ENCODE measurements around the gene CAP1. TPM values are rescaled to one million over a fixed set of nuclear protein-coding genes. Genes with fewer than 3 reads are reported as not detected.

Gene CAP1
- total and polyA plus RNA-seq, 2 of the 4 experiments (the other 2 are of a cell fraction): 434 to 756 TPM

GRCh38 chr1:40024671-40025070 is 15.9 kb upstream of the CAP1 start:
- in situ Hi-C loops (cut with MboI; ENCODE audit: low sequenced_read_pairs) (no loop called here), intact Hi-C loops (cut with micrococcal nuclease) (no loop called here), dilution Hi-C loops (cut with HindIII; ENCODE audit: low sequenced_read_pairs, unreplicated experiment) (no loop called here)
- no peak overlapping the region for H2BK5ac ChIP-seq (ENCODE audit: low read depth, low read length, poor library complexity, severe bottlenecking)
- ChIA-PET POLR2A (ENCODE audit: unreplicated experiment) (no interaction called here), CTCF (interaction anchor here (0.6 to 0.9 kb wide), 2 partner anchors 8 to 43 kb away, joined by 3 to 4 read pairs; no protein-coding TSS in a partner anchor)
- no peaks in the 10 kb centered on the region for H3K4me1 ChIP-seq (ENCODE audit: control insufficient read depth, insufficient read depth, low read length)
- H3K9me1 ChIP-seq (ENCODE audit: insufficient read depth, low read length): peaks cover 5% of the 10 kb centered on the region; the same call in 1 of the 2 replicates
- no peak for TF ChIP-seq SMC3 (IDR thresholded peaks at IDR 0.05; ENCODE audit: low read depth, low read length)
- TF ChIP-seq MXI1 (IDR thresholded peaks at IDR 0.05; ENCODE audit: borderline replicate concordance, low read depth, low read length): no peak
- TF ChIP-seq BHLHE40 (IDR thresholded peaks at IDR 0.05; ENCODE audit: low read depth, low read length): no peak
- no peak for TF ChIP-seq CEBPB (IDR thresholded peaks at IDR 0.05; ENCODE audit: low read depth, low read length)
- no peak for TF ChIP-seq CHD1 (IDR thresholded peaks at IDR 0.05; ENCODE audit: low read depth, low read length)
- TF ChIP-seq ELK1 (IDR thresholded peaks at IDR 0.05; ENCODE audit: borderline replicate concordance, low read depth, low read length): no peak
- TF ChIP-seq FOS (IDR thresholded peaks at IDR 0.05; ENCODE audit: low read depth, low read length): no peak
- TF ChIP-seq RAD21 (IDR thresholded peaks at IDR 0.05; ENCODE audit: low read length): no peak
- H2BK20ac ChIP-seq (ENCODE audit: low read depth, low read length): no peak overlapping the region
- H3K9ac ChIP-seq (ENCODE audit: low read depth, low read length): no peak overlapping the region
- DNase-seq (no peak), ATAC-seq (ENCODE audit: low read depth) (no peak)
- no peaks in the 10 kb centered on the region for H3K36me3 ChIP-seq (ENCODE audit: control insufficient read depth, insufficient read depth, low read length)
- no peak overlapping the region for H2AFZ ChIP-seq (replicated peaks; ENCODE audit: low read length, poor library complexity)
- no peak overlapping the region for H3K4ac ChIP-seq (ENCODE audit: low read depth, low read length)
- no TSS peak for BruUV-seq (replicated peaks)
- no peak overlapping the region for H2BK15ac ChIP-seq (ENCODE audit: low read depth, low read length)
- no peak overlapping the region for H3K27ac ChIP-seq (ENCODE audit: insufficient read depth, low read length)
- no peak overlapping the region for H2AK5ac ChIP-seq (ENCODE audit: low read depth, low read length)
- H4K5ac ChIP-seq (ENCODE audit: low read depth, low read length): no peak overlapping the region
- peaks cover 8% of the 10 kb centered on the region for H3K9me3 ChIP-seq (ENCODE audit: control insufficient read depth, insufficient read depth, low read length)
- no peak overlapping the region for H3K4me3 ChIP-seq (ENCODE audit: insufficient read depth, low read depth, low read length)
- H3K14ac ChIP-seq (replicated peaks; ENCODE audit: low read depth, low read length): no peak overlapping the region
- no peak overlapping the region for H3K4me2 ChIP-seq (ENCODE audit: low read depth, low read length)
- no peak overlapping the region for H3K23ac ChIP-seq (ENCODE audit: low read depth, low read length)
- H3K79me1 ChIP-seq (ENCODE audit: low read depth in 1 of 2, low read length in 2 of 2): no peaks in the 10 kb centered on the region
- no peak overlapping the region for H4K91ac ChIP-seq (ENCODE audit: insufficient read depth, low read depth, low read length)
- H3K27me3 ChIP-seq (ENCODE audit: control insufficient read depth, insufficient read depth, low read length): no peaks in the 10 kb centered on the region
- no peak overlapping the region for H4K8ac ChIP-seq (ENCODE audit: low read depth in 2 of 2, low read length in 2 of 2)
- no peak overlapping the region for H3K56ac ChIP-seq (ENCODE audit: extremely low read depth, insufficient read depth, low read length)
- no peaks in the 10 kb centered on the region for H4K20me1 ChIP-seq (ENCODE audit: insufficient read depth, low read length)
- H3K18ac ChIP-seq (ENCODE audit: low read depth, low read length): no peak overlapping the region
- H2BK120ac ChIP-seq (ENCODE audit: low read depth, low read length): no peak overlapping the region
- WGBS, 2 experiments (ENCODE audit: extremely low coverage in 2 of 2, insufficient read length in 1 of 2): no CpG with 5 or more reads among the region's 2 CpGs
- H2AK9ac ChIP-seq (replicated peaks; ENCODE audit: low read depth, low read length, poor library complexity): no peak overlapping the region
